Thyroid gland (tissue), 4 donors: ENCODE data around the gene MRPS6. TPM values are rescaled to one million over a fixed set of nuclear protein-coding genes. Genes with fewer than 3 reads are reported as not detected.

Experiments used
- DNase-seq, 2 donors: peaks; one replicate each; pipeline ENCODE4 v3.0.0-alpha.2; 2019
- H3K27ac ChIP-seq, 3 donors: fragments of 200-600 bp; sonication (generic); 1 replicate in 2 of 3; 2 replicates in 1 of 3; pipeline ENCODE4 v1.5.1; 2016 to 2019; ENCODE audit warnings: mild to moderate bottlenecking in 1 of 3, moderate library complexity in 1 of 3
- H3K27me3 ChIP-seq: fragments of 200-600 bp; sonication (generic); one replicate; pipeline ENCODE4 v1.5.1; 2019
- H3K36me3 ChIP-seq, 2 donors: fragments of 200-600 bp; sonication (generic); one replicate each; pipeline ENCODE4 v1.5.1; 2016 to 2019
- H3K4me1 ChIP-seq, 2 donors: fragments of 200-600 bp; sonication (generic); one replicate each; pipeline ENCODE4 v1.5.1; 2017 to 2019
- H3K4me3 ChIP-seq, 3 donors: fragments of 200-600 bp; sonication (generic); replicated peaks in 1 of 3; 1 replicate in 2 of 3; 2 replicates in 1 of 3; pipeline ENCODE4 v1.5.1; 2016; ENCODE audit warnings: mild to moderate bottlenecking in 1 of 3
- H3K9me3 ChIP-seq: fragments of 200-600 bp; sonication (generic); one replicate; pipeline ENCODE4 v1.5.1; 2017
- CTCF ChIP-seq, 6 experiments: fragments of 200-600 bp in 3 of 6; fragments of 450-650 bp in 3 of 6; sonication (generic) in 3 of 6; IDR thresholded peaks; one replicate each; pipeline ENCODE4 v1.5.1; 2016 to 2019; ENCODE audit warnings: antibody characterized with exemption in 6 of 6, mild to moderate bottlenecking in 2 of 6, inconsistent platforms in 1 of 6, moderate library complexity in 1 of 6
- POLR2A ChIP-seq, 2 donors: fragments of 450-650 bp; IDR thresholded peaks; one replicate each; pipeline ENCODE4 v1.6.1; 2017; ENCODE audit warnings: antibody characterized with exemption in 2 of 2, mild to moderate bottlenecking in 2 of 2, moderate library complexity in 1 of 2
- WGBS, 2 donors: methylation state at CpG; one replicate each; pipeline ENCODE4 v1.1.5; 2017; 5-methylcytosine and 5-hydroxymethylcytosine counted together
- intact Hi-C: fragments of 100-400 bp; cut with DNase I; formaldehyde crosslinking; loops from one replicate; pipeline ENCODE4 v1.15.1; 2023
- total RNA-seq, 4 donors: library from RNA; depleted of rRNA; stranded (reverse); fragments of >200 nt; gene quantifications; one replicate each; pipeline ENCODE4 v1.2.3, GENCODE V29; 2016

The MRPS6 gene
- total RNA-seq, 4 donors from 2014 or later, result 64.9 to 104 (median 75.9) TPM

DNA sequence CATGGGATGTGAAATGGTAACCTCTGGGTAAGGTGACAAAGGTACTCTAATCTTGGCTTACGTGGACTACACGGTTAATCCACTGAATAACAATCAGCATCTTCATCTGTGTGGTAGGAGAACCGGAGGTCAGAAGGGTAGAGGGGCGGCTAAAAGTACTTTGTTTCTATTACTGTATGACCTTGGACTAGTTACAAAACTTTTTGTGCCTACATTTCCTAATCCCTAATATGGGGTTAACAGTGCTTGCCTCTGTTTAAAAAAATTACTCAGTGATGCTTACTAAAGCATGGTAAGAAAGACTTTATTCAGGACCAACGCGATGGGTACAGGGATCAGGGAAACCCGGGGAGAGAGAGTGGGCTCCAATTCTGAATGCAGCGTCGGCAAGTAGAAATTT, 1.7 kb upstream of the MRPS6 start:
- H3K36me3 ChIP-seq, result no peaks in the 10 kb centered on the region
- no peak for DNase-seq
- peak overlapping the region in 1 of 3 donors; percentile 99 for H3K27ac ChIP-seq
- peaks cover 2 to 12% of the 10 kb centered on the region in 2 donors for H3K4me1 ChIP-seq
- no peak overlapping the region for H3K4me3 ChIP-seq
- WGBS, 2 donors, result 83 to 89% methylated on average over 9 of the region's 9 CpGs
- H3K27me3 ChIP-seq, result no peaks in the 10 kb centered on the region
- intact Hi-C loops, result loop anchor here (10.0 kb wide), 1 partner anchor 157 kb away; the partner anchor contains the start of gene ATP5PO
- no peaks in the 10 kb centered on the region for H3K9me3 ChIP-seq
- TF ChIP-seq POLR2A (IDR thresholded peaks at IDR 0.05), result no peak
- TF ChIP-seq CTCF (IDR thresholded peaks at IDR 0.05), result no peak

- Histone ChIP-seq H3K27me3 (no peaks in the 10 kb centered on the region), H3K9me3 (no peaks in the 10 kb centered on the region), H3K27ac (peak overlapping the region; percentile 76 to 99 (median 90)), H3K4me1 (peaks cover 3 to 14% of the 10 kb centered on the region in 2 donors), H3K4me3 (peak overlapping the region; percentile 23 to 45 (median 29)), H3K36me3 (no peaks in the 10 kb centered on the region)
- DNase-seq, result peak; percentile 11 to 41
- TF ChIP-seq POLR2A (IDR thresholded peaks at IDR 0.05) (peak in 1 of 2 donors; percentile 5), CTCF (IDR thresholded peaks at IDR 0.05) (no peak)
- intact Hi-C loops, result loop anchor here (10.0 kb wide), 1 partner anchor 158 kb away; the partner anchor contains the start of gene ATP5PO
- 81 to 85% methylated on average over 14 to 15 of the region's 32 CpGs for WGBS, 2 donors
Measured at GRCh38 chr21:34072145-34073031, 990 bp upstream of the MRPS6 start.

DNA sequence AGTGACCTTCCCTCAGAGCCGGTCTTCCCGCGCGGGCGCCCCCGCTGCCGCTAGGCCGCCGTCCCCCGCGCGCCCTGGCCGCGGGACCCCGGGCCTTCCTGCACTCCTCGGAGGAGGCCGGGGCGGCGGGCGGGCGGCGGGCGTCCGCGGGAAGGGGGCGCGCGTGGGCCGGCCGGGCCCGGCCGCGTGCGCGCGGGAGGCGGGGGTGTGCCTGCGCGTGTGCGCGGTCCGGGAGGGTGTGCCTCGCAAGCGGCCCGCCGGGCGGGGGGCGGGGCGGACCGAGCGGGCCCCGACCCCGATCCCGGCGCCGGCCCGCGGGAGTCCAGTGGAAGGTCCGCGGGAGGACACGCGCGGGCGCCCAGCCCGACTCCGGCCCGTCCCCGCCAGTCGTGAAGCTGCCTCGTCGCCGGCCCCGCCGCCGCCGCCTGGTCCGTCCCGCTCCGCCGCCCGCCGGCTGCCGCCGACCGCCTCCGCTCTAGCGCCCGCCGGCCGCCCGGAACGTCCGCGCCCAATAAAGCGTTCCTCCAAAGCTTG, 438 bp downstream of the MRPS6 start:
- WGBS, 2 donors, result 0% methylated on average over 26 to 30 of the region's 95 CpGs

GRCh38 chr21:34074283-34075090, 1.1 kb downstream of the MRPS6 start:
- Histone ChIP-seq H3K4me1 (peaks cover 15 to 23% of the 10 kb centered on the region in 2 donors), H3K36me3 (no peaks in the 10 kb centered on the region), H3K27me3 (no peaks in the 10 kb centered on the region), H3K27ac (peak overlapping the region; percentile 86 to 100 (median 89)), H3K9me3 (no peaks in the 10 kb centered on the region), H3K4me3 (peak overlapping the region; percentile 45 to 61 (median 53))
- intact Hi-C loops, result loop anchor here (10.0 kb wide), 1 partner anchor 160 kb away; the partner anchor contains the start of gene ATP5PO
- TF ChIP-seq POLR2A (IDR thresholded peaks at IDR 0.05) (peak in 1 of 2 donors; percentile 49), CTCF (IDR thresholded peaks at IDR 0.05) (peak in 1 of 6 experiments; percentile 46)
- peak; percentile 40 to 42 for DNase-seq
- WGBS, 2 donors, result 6 to 11% methylated on average over 32 of the region's 32 CpGs

More for the DNA sequence above, 438 bp downstream of the MRPS6 start:
- H3K27me3 ChIP-seq, result no peaks in the 10 kb centered on the region
- H3K36me3 ChIP-seq, result no peaks in the 10 kb centered on the region
- peaks cover 15 to 18% of the 10 kb centered on the region in 2 donors for H3K4me1 ChIP-seq
- DNase-seq, result peak; percentile 41 to 45
- TF ChIP-seq CTCF (IDR thresholded peaks at IDR 0.05) (no peak), POLR2A (IDR thresholded peaks at IDR 0.05) (no peak)
- peak overlapping the region; percentile 88 to 100 (median 89) for H3K27ac ChIP-seq
- H3K9me3 ChIP-seq, result no peaks in the 10 kb centered on the region
- H3K4me3 ChIP-seq, result peak overlapping the region in 2 of 3 donors; percentile 45 to 61
- intact Hi-C loops, result loop anchor here (10.0 kb wide), 1 partner anchor 159 kb away; the partner anchor contains the start of gene ATP5PO
